ENCODE data around the gene TNFRSF8. TPM values are rescaled to one million over a fixed set of nuclear protein-coding genes. Genes with fewer than 3 reads are reported as not detected.

The TNFRSF8 gene
- total and polyA plus RNA-seq, 8 donors = 0.11 to 2.8 (median 0.21) TPM

- intact Hi-C loops (cut with DNase I) = no loop called here
- Histone ChIP-seq H3K4me1 (no peaks in the 10 kb centered on the region), H3K27ac (no peak overlapping the region), H3K9me3 (peaks cover 0 to 6% of the 10 kb centered on the region in 2 donors), H3K4me3 (no peak overlapping the region), H3K36me3 (no peaks in the 10 kb centered on the region), H3K27me3 (peaks cover 0 to 8% of the 10 kb centered on the region in 2 donors)
- ATAC-seq (no peak), DNase-seq (no peak)
- TF ChIP-seq, protein P1, sequence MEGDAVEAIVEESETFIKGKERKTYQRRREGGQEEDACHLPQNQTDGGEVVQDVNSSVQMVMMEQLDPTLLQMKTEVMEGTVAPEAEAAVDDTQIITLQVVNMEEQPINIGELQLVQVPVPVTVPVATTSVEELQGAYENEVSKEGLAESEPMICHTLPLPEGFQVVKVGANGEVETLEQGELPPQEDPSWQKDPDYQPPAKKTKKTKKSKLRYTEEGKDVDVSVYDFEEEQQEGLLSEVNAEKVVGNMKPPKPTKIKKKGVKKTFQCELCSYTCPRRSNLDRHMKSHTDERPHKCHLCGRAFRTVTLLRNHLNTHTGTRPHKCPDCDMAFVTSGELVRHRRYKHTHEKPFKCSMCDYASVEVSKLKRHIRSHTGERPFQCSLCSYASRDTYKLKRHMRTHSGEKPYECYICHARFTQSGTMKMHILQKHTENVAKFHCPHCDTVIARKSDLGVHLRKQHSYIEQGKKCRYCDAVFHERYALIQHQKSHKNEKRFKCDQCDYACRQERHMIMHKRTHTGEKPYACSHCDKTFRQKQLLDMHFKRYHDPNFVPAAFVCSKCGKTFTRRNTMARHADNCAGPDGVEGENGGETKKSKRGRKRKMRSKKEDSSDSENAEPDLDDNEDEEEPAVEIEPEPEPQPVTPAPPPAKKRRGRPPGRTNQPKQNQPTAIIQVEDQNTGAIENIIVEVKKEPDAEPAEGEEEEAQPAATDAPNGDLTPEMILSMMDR (IDR thresholded peaks at IDR 0.05) = no peak
Measured at GRCh38 chr1:12081648-12082396, 18.7 kb downstream of the TNFRSF8 start.

DNA sequence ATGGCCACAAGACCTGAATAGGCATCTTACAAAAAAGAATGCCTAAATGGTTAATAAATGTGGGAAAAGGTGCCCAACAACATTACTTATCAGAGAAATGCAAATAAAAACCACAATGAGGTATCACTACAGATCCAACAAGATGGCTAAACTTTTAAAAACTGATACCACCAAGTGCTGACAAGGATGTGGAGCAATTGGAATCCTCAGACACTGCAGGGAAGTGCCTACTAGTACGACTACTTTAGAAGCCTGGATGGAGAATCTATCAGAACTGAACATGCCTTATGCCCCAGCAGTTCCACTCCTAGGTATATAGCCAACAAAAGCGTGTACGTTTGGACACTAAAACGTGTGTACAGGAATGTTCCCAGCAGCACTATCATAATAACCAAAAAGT, 19.9 kb downstream of the TNFRSF8 start:
- ATAC-seq = no peak
- TF ChIP-seq, protein P1 (IDR thresholded peaks at IDR 0.05) = no peak
- intact Hi-C loops (cut with DNase I) = no loop called here

GRCh38 chr1:12083766-12084165, 20.7 kb downstream of the TNFRSF8 start:
- Histone ChIP-seq H3K9me3 (peaks cover 0 to 6% of the 10 kb centered on the region in 2 donors), H3K4me1 (no peaks in the 10 kb centered on the region), H3K4me3 (no peak overlapping the region), H3K27me3 (peaks cover 0 to 8% of the 10 kb centered on the region in 2 donors), H3K36me3 (no peaks in the 10 kb centered on the region), H3K27ac (no peak overlapping the region)
- intact Hi-C loops (cut with DNase I) = no loop called here
- TF ChIP-seq, protein P1 (IDR thresholded peaks at IDR 0.05) = no peak
- ATAC-seq = no peak
- DNase-seq = no peak

More for the DNA sequence above, 19.9 kb downstream of the TNFRSF8 start:
- no peak for DNase-seq
- Histone ChIP-seq H3K27ac (no peak overlapping the region), H3K36me3 (no peaks in the 10 kb centered on the region), H3K4me1 (no peaks in the 10 kb centered on the region), H3K4me3 (no peak overlapping the region), H3K9me3 (peaks cover 0 to 6% of the 10 kb centered on the region in 2 donors), H3K27me3 (peaks cover 0 to 8% of the 10 kb centered on the region in 2 donors)

DNA sequence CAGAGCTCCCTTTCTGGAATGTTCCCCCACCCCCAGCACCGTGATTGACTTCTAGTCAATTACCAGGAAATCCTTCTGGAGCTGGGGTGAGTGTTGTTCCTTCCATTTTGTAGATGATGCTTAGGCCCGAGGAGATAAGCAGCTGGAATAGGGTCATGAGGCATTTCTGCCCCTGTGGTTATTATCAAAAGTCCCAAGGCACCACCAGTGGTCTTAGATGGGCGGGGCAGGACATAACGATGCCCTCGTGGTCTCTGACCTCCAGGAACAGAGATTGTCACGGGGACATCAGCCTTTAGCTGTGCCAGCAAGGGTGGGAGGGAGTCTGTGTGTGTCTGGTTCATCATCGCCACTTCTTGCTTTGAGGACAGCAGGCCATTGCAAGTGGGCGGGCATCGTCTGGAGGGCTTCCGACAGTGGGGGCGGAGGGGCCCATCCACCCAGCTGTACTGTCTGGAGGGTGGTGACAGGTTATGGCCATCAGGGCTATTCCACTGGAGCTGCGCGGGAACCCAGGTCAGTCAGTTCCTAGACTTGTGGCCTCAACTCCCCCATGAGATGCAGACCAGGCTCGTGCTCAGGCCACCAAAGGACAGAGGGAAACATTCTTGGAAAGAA, 22.6 kb downstream of the TNFRSF8 start:
- DNase-seq (no peak), ATAC-seq (no peak)
- H3K4me3 ChIP-seq = no peak overlapping the region
- H3K4me1 ChIP-seq = no peaks in the 10 kb centered on the region
- no peaks in the 10 kb centered on the region for H3K27me3 ChIP-seq
- TF ChIP-seq, protein P1 (IDR thresholded peaks at IDR 0.05) = no peak
- no peak overlapping the region for H3K27ac ChIP-seq
- intact Hi-C loops (cut with DNase I) = no loop called here
- peaks cover 0 to 6% of the 10 kb centered on the region in 2 donors for H3K9me3 ChIP-seq
- H3K36me3 ChIP-seq = no peaks in the 10 kb centered on the region

GRCh38 chr1:12087797-12088314, 24.8 kb downstream of the TNFRSF8 start:
- Histone ChIP-seq H3K4me1 (no peaks in the 10 kb centered on the region), H3K9me3 (peaks cover 0 to 4% of the 10 kb centered on the region in 2 donors), H3K27ac (no peak overlapping the region), H3K36me3 (no peaks in the 10 kb centered on the region), H3K4me3 (no peak overlapping the region), H3K27me3 (no peaks in the 10 kb centered on the region)
- intact Hi-C loops (cut with DNase I) = no loop called here
- ATAC-seq = no peak
- no peak for DNase-seq
- TF ChIP-seq, protein P1 (IDR thresholded peaks at IDR 0.05) = no peak
